Smooth muscle cell (in vitro differentiated cells): ENCODE measurements around the gene KRT6A. TPM values are rescaled to one million over a fixed set of nuclear protein-coding genes. Genes with fewer than 3 reads are reported as not detected.

Experiments used
- DNase-seq: peaks from one replicate; lab custom pipeline; 2025; ENCODE audit not compliant: unreplicated experiment; lab: John Stamatoyannopoulos, UW
- H2AFZ ChIP-seq: fragments of 200-600 bp; sonication (generic); 2 replicates; pipeline ENCODE4 v1.6.0; 2016; ENCODE audit warnings: antibody characterized with exemption, low read depth, mild to moderate bottlenecking
- H3F3A ChIP-seq: fragments of 200-600 bp; sonication (generic); 2 replicates; pipeline ENCODE4 v1.6.0; 2017; ENCODE audit warnings: antibody characterized with exemption, low read depth
- H3K27ac ChIP-seq: fragments of 200-600 bp; sonication (generic); 2 replicates; pipeline ENCODE4 v1.5.1; 2016; ENCODE audit warnings: low read depth, mild to moderate bottlenecking
- H3K27me3 ChIP-seq: fragments of 200-600 bp; sonication (generic); 2 replicates; pipeline ENCODE4 v1.6.1; 2016; ENCODE audit warnings: low read depth, mild to moderate bottlenecking
- H3K36me3 ChIP-seq: fragments of 200-600 bp; sonication (generic); 2 replicates; pipeline ENCODE4 v1.5.1; 2016; ENCODE audit warnings: low read depth
- H3K4me1 ChIP-seq: fragments of 200-600 bp; sonication (generic); 2 replicates; pipeline ENCODE4 v1.5.1; 2016; ENCODE audit warnings: low read depth
- H3K4me2 ChIP-seq: fragments of 200-600 bp; sonication (generic); 2 replicates; pipeline ENCODE4 v1.6.0; 2016; ENCODE audit warnings: mild to moderate bottlenecking
- H3K4me3 ChIP-seq: fragments of 200-600 bp; sonication (generic); 2 replicates; pipeline ENCODE4 v1.5.1; 2016; ENCODE audit warnings: mild to moderate bottlenecking
- H3K79me2 ChIP-seq: fragments of 200-600 bp; sonication (generic); 2 replicates; pipeline ENCODE4 v1.6.0; 2016; ENCODE audit warnings: low read depth, mild to moderate bottlenecking
- H3K9ac ChIP-seq: fragments of 200-600 bp; sonication (generic); 2 replicates; pipeline ENCODE4 v1.6.0; 2016; ENCODE audit warnings: low read depth
- H3K9me3 ChIP-seq: fragments of 200-600 bp; sonication (generic); replicated peaks from 2 replicates; pipeline ENCODE4 v1.5.1; 2016; ENCODE audit warnings: low read depth
- H4K20me1 ChIP-seq: fragments of 200-600 bp; sonication (generic); 2 replicates; pipeline ENCODE4 v1.6.0; 2016; ENCODE audit warnings: low read depth
- CTCF ChIP-seq: fragments of 200-600 bp; sonication (generic); IDR thresholded peaks from 2 replicates; pipeline ENCODE4 v1.5.1; 2017; ENCODE audit warnings: borderline replicate concordance, mild to moderate bottlenecking, antibody characterized with exemption; ENCODE audit not compliant: insufficient read depth, poor library complexity, severe bottlenecking
- WGBS: methylation state at CpG from one replicate; pipeline ENCODE4 v1.1.7; 2016; ENCODE audit warnings: low lambda C conversion rate; 5-methylcytosine and 5-hydroxymethylcytosine counted together
- polyA plus RNA-seq: library from polyadenylated mRNA; unstranded; fragments of >200 nt; fragmentation: Nextera tagmentation; extraction: Ambion mirVana; gene quantifications from 2 replicates; pipeline ENCODE4 v1.2.1, GENCODE V29; 2016
- total RNA-seq: library from RNA; depleted of rRNA; stranded (reverse); fragments of >200 nt; gene quantifications from 2 replicates; pipeline ENCODE4 v1.2.3, GENCODE V29; 2014

Gene KRT6A
- total and polyA plus RNA-seq, 2 experiments from 2014 or later = 460 to 1,128 TPM

- Histone ChIP-seq H3K27me3 (no peaks in the 10 kb centered on the region), H3K4me3 (no peak overlapping the region), H3K9ac (no peak overlapping the region), H3K79me2 (no peaks in the 10 kb centered on the region), H3K4me1 (peaks cover 9% of the 10 kb centered on the region), H3K4me2 (no peak overlapping the region), H4K20me1 (no peaks in the 10 kb centered on the region), H3F3A (peaks cover 5% of the 10 kb centered on the region), H3K27ac (no peak overlapping the region), H2AFZ (no peak overlapping the region), H3K9me3 (no peaks in the 10 kb centered on the region), H3K36me3 (no peaks in the 10 kb centered on the region)
- TF ChIP-seq CTCF = no peak
- DNase-seq = no peak
- 80% methylated on average over 5 of the region's 5 CpGs for WGBS
These were observed 41.4 kb upstream of the KRT6A start for GRCh38 chr12:52534482-52534881.

- H3K27me3 ChIP-seq = no peaks in the 10 kb centered on the region
- H3K79me2 ChIP-seq = no peaks in the 10 kb centered on the region
- 89% methylated on average over 10 of the region's 10 CpGs for WGBS
- no peak for DNase-seq
- no peak for TF ChIP-seq CTCF
- H3K9me3 ChIP-seq = no peaks in the 10 kb centered on the region
- no peak overlapping the region for H3K4me3 ChIP-seq
- H2AFZ ChIP-seq = no peak overlapping the region
- H3F3A ChIP-seq = peaks cover 5% of the 10 kb centered on the region
- no peak overlapping the region for H3K9ac ChIP-seq
- no peaks in the 10 kb centered on the region for H3K36me3 ChIP-seq
- peaks cover 5% of the 10 kb centered on the region for H3K4me1 ChIP-seq
- H4K20me1 ChIP-seq = no peaks in the 10 kb centered on the region
- H3K4me2 ChIP-seq = no peak overlapping the region
- no peak overlapping the region for H3K27ac ChIP-seq
These were observed 40.8 kb upstream of the KRT6A start for GRCh38 chr12:52533686-52534470.

GRCh38 chr12:52532636-52533035, 39.6 kb upstream of the KRT6A start:
- Histone ChIP-seq H2AFZ (no peak overlapping the region), H3K79me2 (no peaks in the 10 kb centered on the region), H3K27me3 (no peaks in the 10 kb centered on the region), H4K20me1 (no peaks in the 10 kb centered on the region), H3K27ac (no peak overlapping the region), H3K36me3 (no peaks in the 10 kb centered on the region), H3K9me3 (no peaks in the 10 kb centered on the region), H3K4me2 (no peak overlapping the region), H3K4me3 (no peak overlapping the region), H3K4me1 (no peaks in the 10 kb centered on the region), H3F3A (no peaks in the 10 kb centered on the region), H3K9ac (no peak overlapping the region)
- no peak for TF ChIP-seq CTCF
- no peak for DNase-seq
- WGBS = 33% methylated on average over 4 of the region's 4 CpGs
